ENCODE results near the gene GTF2H2C.
"Not testable (repeated sequence)": the region's sequence is repeated elsewhere in the genome, so short reads cannot be mapped to it uniquely, and the experiment has no call there.

GTF2H2C gene

GRCh38 chr5:69566172-69566571 lies 6.2 kb downstream of the GTF2H2C start:
- not testable (repeated sequence) for DNase-seq (ENCODE audit: low read depth)

DNA sequence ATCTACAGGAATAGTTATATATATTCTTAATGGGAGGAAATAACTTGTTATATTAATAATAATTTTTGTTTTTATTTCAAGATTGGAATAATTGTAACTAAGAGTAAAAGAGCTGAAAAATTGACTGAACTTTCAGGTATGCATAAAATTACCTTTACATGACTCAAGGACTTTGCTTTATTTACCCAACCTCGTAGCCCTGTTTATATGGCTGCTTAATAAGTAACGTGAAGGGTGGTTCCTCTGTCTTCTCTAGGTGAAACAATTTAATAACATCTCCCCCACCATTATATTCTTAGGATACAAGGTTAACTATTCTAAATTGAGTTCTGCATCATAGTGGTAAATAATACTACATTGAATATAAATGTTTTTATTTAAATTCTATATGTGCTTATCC lies 8.1 kb downstream of the GTF2H2C start:
- DNase-seq (ENCODE audit: low read depth), result not testable (repeated sequence)

GRCh38 chr5:69583356-69583755 lies 23.4 kb downstream of the GTF2H2C start:
- not testable (repeated sequence) for DNase-seq (ENCODE audit: low read depth)

- DNase-seq (ENCODE audit: low read depth), result not testable (repeated sequence)
Measured at GRCh38 chr5:69596114-69596840, 36.3 kb downstream of the GTF2H2C start.

DNA sequence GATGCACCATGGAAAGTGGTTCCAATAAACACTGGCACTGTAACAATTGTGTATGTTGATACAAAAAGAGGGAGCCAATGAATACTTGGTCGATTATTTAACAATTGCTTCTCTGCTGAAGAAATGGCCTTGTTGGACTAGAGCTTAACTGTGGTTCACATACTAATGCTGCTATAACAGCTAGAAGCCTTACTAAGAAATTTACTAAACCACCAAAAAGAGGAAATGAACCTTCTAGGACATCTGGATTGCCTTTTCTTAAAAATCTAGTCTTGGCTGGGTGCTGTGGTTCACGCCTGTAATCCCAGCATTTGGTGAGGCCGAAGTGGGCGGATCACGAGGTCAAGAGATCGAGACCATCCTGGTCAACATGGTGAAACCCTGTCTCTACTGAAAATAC lies 42.0 kb downstream of the GTF2H2C start:
- DNase-seq (ENCODE audit: low read depth), result not testable (repeated sequence)

DNA sequence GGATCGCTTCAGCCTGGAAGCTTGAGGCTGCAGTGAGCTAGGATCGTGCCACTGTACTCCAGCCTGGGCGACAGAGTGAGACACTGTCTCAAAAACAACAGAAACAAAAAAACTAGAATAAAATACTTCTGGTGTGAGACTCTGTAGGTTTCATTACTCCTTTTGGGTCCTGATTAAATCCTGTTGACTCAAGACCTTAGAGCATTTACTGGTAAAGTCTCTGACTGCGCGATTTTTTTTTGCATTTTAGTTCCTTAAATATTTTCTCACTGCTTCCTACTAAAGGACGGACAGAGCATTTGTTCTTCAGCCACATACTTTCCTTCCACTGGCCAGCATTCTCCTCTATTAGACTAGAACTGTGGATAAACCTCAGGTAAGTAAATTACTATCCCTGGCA lies 46.8 kb downstream of the GTF2H2C start:
- DNase-seq (ENCODE audit: low read depth), result not testable (repeated sequence)

GRCh38 chr5:69607750-69608149 lies 47.8 kb downstream of the GTF2H2C start:
- DNase-seq (ENCODE audit: low read depth), result not testable (repeated sequence)

DNA sequence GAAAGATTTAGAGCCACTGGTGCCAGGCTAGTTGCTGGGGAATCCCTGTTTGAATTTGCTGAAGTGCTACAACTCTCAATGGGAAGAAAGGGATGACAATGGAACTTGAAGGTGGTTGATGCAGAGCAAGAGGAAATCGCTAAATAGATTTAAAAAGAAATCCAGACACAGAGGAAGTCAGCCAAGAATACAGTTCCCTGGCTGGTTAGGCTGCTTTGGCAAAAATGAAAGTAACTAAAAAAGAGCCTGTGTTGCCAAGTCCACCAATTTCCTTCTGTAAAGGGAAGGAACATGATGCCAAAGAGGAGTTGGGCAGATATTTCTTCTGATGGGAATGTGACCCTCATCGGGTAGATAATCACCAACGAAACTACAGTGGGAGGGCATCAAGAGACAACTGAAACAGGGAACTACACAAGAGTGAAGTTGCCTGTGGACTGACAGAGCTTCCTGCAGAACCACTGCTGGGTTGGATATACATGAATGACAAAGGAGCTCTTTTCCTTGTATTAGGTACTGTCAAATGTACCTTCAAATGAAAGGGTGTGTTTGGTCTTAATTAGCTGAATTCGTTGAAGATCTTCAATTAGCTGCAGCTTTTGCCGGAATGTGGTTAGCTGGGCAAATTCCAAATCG lies 49.0 kb downstream of the GTF2H2C start:
- DNase-seq (ENCODE audit: low read depth), result not testable (repeated sequence)

- DNase-seq (ENCODE audit: low read depth), result not testable (repeated sequence)
Measured at GRCh38 chr5:69614843-69615242, 54.9 kb downstream of the GTF2H2C start.

- not testable (repeated sequence) for DNase-seq (ENCODE audit: low read depth)
Measured at GRCh38 chr5:69631879-69632278, 71.9 kb downstream of the GTF2H2C start.
